Measurements from ENCODE around the gene KCNN2. TPM values are rescaled to one million over a fixed set of nuclear protein-coding genes. Genes with fewer than 3 reads are reported as not detected.

KCNN2 gene
- total and polyA plus RNA-seq, 2 of the 8 experiments (the other 6 are each of a cell fraction or from before 2014, with no cell fraction given): 13.1 to 18.6 TPM

DNA sequence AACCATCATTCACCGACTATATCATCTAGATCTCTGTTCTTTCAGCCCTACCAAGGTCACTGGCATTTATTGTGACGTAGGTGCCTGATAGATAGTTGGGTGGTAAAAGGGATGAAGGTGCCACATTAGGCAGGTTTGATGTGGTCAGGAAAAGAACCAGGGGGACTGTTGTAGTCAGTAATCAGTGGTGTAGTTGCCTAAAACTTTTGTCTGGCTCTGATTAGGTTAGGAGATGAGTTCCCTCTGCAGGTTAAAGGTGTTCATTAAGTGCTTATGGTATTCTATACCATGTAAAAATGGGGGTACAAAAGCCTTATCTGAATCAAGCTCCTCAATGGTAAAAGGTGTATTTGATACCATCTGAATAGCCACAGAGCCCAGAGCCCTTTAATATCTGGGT is 55.6 kb downstream of the KCNN2 start:
- H2BK120ac ChIP-seq (replicated peaks; ENCODE audit: low read depth, low read length): no peak overlapping the region
- H3K56ac ChIP-seq (replicated peaks; ENCODE audit: insufficient read length, low read depth, low read length): no peak overlapping the region
- H4K8ac ChIP-seq (ENCODE audit: extremely low read depth, insufficient read depth, low read length): no peak overlapping the region
- no peaks in the 10 kb centered on the region for H3K23me2 ChIP-seq (ENCODE audit: low read depth, low read length)
- H3K14ac ChIP-seq (ENCODE audit: insufficient read length): no peak overlapping the region
- WGBS, 2 experiments (ENCODE audit: extremely low coverage in 1 of 2, insufficient coverage in 1 of 2, insufficient read length in 1 of 2, insufficient replicate concordance in 2 of 2, low coverage in 1 of 2, low lambda C conversion rate in 2 of 2, missing lambda C conversion rate in 1 of 2): 91% methylated on average over 2 of the region's 2 CpGs; no CpG with 5 or more reads in 1 of the 2 experiments
- no peak overlapping the region for H2BK20ac ChIP-seq (ENCODE audit: low read length)
- H3K4ac ChIP-seq (replicated peaks; ENCODE audit: insufficient read length, low read depth, low read length): no peak overlapping the region
- H3K4me1 ChIP-seq (replicated peaks in 1 of 4; ENCODE audit: control insufficient read depth in 3 of 4, insufficient read depth in 4 of 4, low read length in 3 of 4): peaks cover 0 to 3% (median under 1%) of the 10 kb centered on the region in 4 experiments; a peak in 3 of 7 replicates
- H3K79me2 ChIP-seq (ENCODE audit: control insufficient read depth in 1 of 2, insufficient read depth in 2 of 2, low read length in 2 of 2): peaks cover 4 to 97% of the 10 kb centered on the region in 2 experiments
- no peak overlapping the region for H2AK5ac ChIP-seq (ENCODE audit: low read depth, low read length)
- CTCF ChIA-PET (ENCODE audit: partially characterized antibody): no interaction called here
- no peak overlapping the region for H4K5ac ChIP-seq (ENCODE audit: insufficient read length, low read depth, low read length)
- no peaks in the 10 kb centered on the region for H3K36me3 ChIP-seq (ENCODE audit: control insufficient read depth in 2 of 4, insufficient read depth in 4 of 4, low read length in 3 of 4)
- no peak for DNase-seq (ENCODE audit: low read depth in 1 of 2, low spot score in 2 of 2)
- no peak overlapping the region for H2BK5ac ChIP-seq (ENCODE audit: low read depth, low read length)
- H3K18ac ChIP-seq (ENCODE audit: extremely low read depth, low read length): no peak overlapping the region
- H2BK12ac ChIP-seq (ENCODE audit: low read depth, low read length): no peak overlapping the region
- TF ChIP-seq, protein P1, sequence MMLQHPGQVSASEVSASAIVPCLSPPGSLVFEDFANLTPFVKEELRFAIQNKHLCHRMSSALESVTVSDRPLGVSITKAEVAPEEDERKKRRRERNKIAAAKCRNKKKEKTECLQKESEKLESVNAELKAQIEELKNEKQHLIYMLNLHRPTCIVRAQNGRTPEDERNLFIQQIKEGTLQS (IDR thresholded peaks at IDR 0.05; ENCODE audit: insufficient read depth, low read depth, low read length): no peak
- TF ChIP-seq HDAC6 (IDR thresholded peaks at IDR 0.05; ENCODE audit: low read depth, low read length) (no peak), CEBPB (IDR thresholded peaks at IDR 0.05; ENCODE audit: low read depth, low read length) (no peak), RAD21 (IDR thresholded peaks at IDR 0.05 in 1 of 2, conservative IDR thresholded peaks at IDR 0.05 in 1 of 2; ENCODE audit: low read depth in 2 of 2, low read length in 2 of 2) (no peak), BCL11A (IDR thresholded peaks at IDR 0.05; ENCODE audit: low read depth in 2 of 2, low read length in 2 of 2) (no peak), TAF7 (optimal IDR thresholded peaks at IDR 0.05; ENCODE audit: borderline replicate concordance, low read depth, low read length) (no peak)
- H3K9ac ChIP-seq (replicated peaks in 1 of 4; ENCODE audit: extremely low read depth in 1 of 4, low read depth in 3 of 4, low read length in 3 of 4): no peak overlapping the region
- H3K27me3 ChIP-seq (replicated peaks in 1 of 4; ENCODE audit: control insufficient read depth in 3 of 4, extremely low read depth in 1 of 4, insufficient read depth in 3 of 4, low read length in 3 of 4): no peaks in the 10 kb centered on the region
- POLR2A ChIA-PET (ENCODE audit: partially characterized antibody): no interaction called here
- no peak overlapping the region for H3K27ac ChIP-seq (ENCODE audit: low read depth, low read length)
- H2BK15ac ChIP-seq (ENCODE audit: low read length): no peak overlapping the region
- H3K79me1 ChIP-seq (ENCODE audit: low read depth, low read length): peaks cover 5% of the 10 kb centered on the region; the same call in 1 of the 2 replicates
- H4K20me1 ChIP-seq (replicated peaks in 1 of 2; ENCODE audit: control insufficient read depth in 1 of 2, insufficient read depth in 2 of 2, low read length in 2 of 2): peaks cover 1 to 4% of the 10 kb centered on the region in 2 experiments
- FAIRE-seq: no peak
- no peaks in the 10 kb centered on the region for H3K9me3 ChIP-seq (ENCODE audit: insufficient read depth in 2 of 2, low read depth in 1 of 2, low read length in 1 of 2)
- no peak overlapping the region for H3K4me3 ChIP-seq (ENCODE audit: extremely low read depth in 1 of 4, insufficient read depth in 2 of 4, low read depth in 3 of 4, low read length in 4 of 4)
- H3K4me2 ChIP-seq (ENCODE audit: insufficient read depth in 1 of 2, low read depth in 2 of 2, low read length in 2 of 2): no peak overlapping the region
- H3K23ac ChIP-seq (ENCODE audit: insufficient read length): no peak overlapping the region
- no peak overlapping the region for H2AFZ ChIP-seq (ENCODE audit: low read length)
- no peak overlapping the region for H4K91ac ChIP-seq (replicated peaks; ENCODE audit: insufficient read length, low read length)
